ENCODE data around the gene DNAAF3. TPM values are rescaled to one million over a fixed set of nuclear protein-coding genes. Genes with fewer than 3 reads are reported as not detected.

Gene DNAAF3
- total RNA-seq, 2 experiments from 2014 or later = not detected

GRCh38 chr19:55161571-55162322 lies 4.7 kb downstream of the DNAAF3 start:
- POLR2A ChIA-PET = no interaction called here
- no peaks in the 10 kb centered on the region for H3K9me3 Mint-ChIP-seq
- H3K4me1 Mint-ChIP-seq (ENCODE audit: low read depth) = peaks cover 22% of the 10 kb centered on the region

GRCh38 chr19:55160986-55161365 lies 5.4 kb downstream of the DNAAF3 start:
- Histone ChIP-seq H3K4me1 (ENCODE audit: insufficient read depth, low read length) (peaks cover 22% of the 10 kb centered on the region), H3K27ac (ENCODE audit: low read depth in 1 of 2, low read length in 2 of 2) (no peak overlapping the region), H3K36me3 (ENCODE audit: insufficient read depth, low read length) (no peaks in the 10 kb centered on the region), H3K27me3 (ENCODE audit: control insufficient read depth in 1 of 2, insufficient read depth in 2 of 2, low read length in 2 of 2) (peaks cover 67 to 79% of the 10 kb centered on the region in 2 experiments), H3K4me3 (ENCODE audit: low read length) (no peak overlapping the region), H3K9me3 (ENCODE audit: control insufficient read depth in 1 of 2, insufficient read depth in 1 of 2, low read length in 2 of 2) (peaks cover 0 to 43% of the 10 kb centered on the region in 2 experiments)
- peaks cover 75% of the 10 kb centered on the region for H3K27me3 Mint-ChIP-seq
- intact Hi-C loops (cut with DNase I, micrococcal nuclease) = loop anchor here (1.0 to 5.0 kb wide), 2 partner anchors 73 to 74 kb away; no protein-coding TSS in a partner anchor
- no peak overlapping the region for H3K4me3 Mint-ChIP-seq
- ATAC-seq (ENCODE audit: poor library complexity) = no peak
- CTCF ChIA-PET = interaction anchor here (0.7 to 1.9 kb wide), 14 partner anchors 8 to 343 kb away, joined by 3 to 16 read pairs (median 4); partner anchors contain the start of genes ISOC2, PPP1R12C and UBE2S
- POLR2A ChIA-PET = interaction anchor here (1.1 kb wide), 2 partner anchors 93 to 247 kb away, joined by 4 read pairs; partner anchors contain the start of gene UBE2S
- H3K36me3 Mint-ChIP-seq (ENCODE audit: low read depth) = no peaks in the 10 kb centered on the region
- no peak for TF ChIP-seq CTCF (IDR thresholded peaks at IDR 0.05)
- peak in 1 of 14 experiments; percentile 33 for DNase-seq
- H3K4me1 Mint-ChIP-seq (ENCODE audit: low read depth) = peaks cover 14% of the 10 kb centered on the region
- no peaks in the 10 kb centered on the region for H3K9me3 Mint-ChIP-seq
- no peak overlapping the region for H3K27ac Mint-ChIP-seq

More at GRCh38 chr19:55161571-55162322, 4.7 kb downstream of the DNAAF3 start:
- Histone ChIP-seq H3K4me3 (ENCODE audit: low read length) (no peak overlapping the region), H3K27me3 (ENCODE audit: control insufficient read depth in 1 of 2, insufficient read depth in 2 of 2, low read length in 2 of 2) (peaks cover 67 to 79% of the 10 kb centered on the region in 2 experiments), H3K27ac (ENCODE audit: low read depth in 1 of 2, low read length in 2 of 2) (no peak overlapping the region), H3K36me3 (ENCODE audit: insufficient read depth, low read length) (no peaks in the 10 kb centered on the region), H3K4me1 (ENCODE audit: insufficient read depth, low read length) (peaks cover 22% of the 10 kb centered on the region), H3K9me3 (ENCODE audit: control insufficient read depth in 1 of 2, insufficient read depth in 1 of 2, low read length in 2 of 2) (peaks cover 0 to 43% of the 10 kb centered on the region in 2 experiments)
- no peak overlapping the region for H3K27ac Mint-ChIP-seq
- ATAC-seq (ENCODE audit: poor library complexity) (no peak), DNase-seq (no peak)
- H3K27me3 Mint-ChIP-seq = peaks cover 77% of the 10 kb centered on the region
- H3K4me3 Mint-ChIP-seq = no peak overlapping the region
- intact Hi-C loops (cut with DNase I, micrococcal nuclease) = loop anchor here in 1 of 2 experiments (5.0 kb wide), 1 partner anchor 74 kb away; no protein-coding TSS in a partner anchor
- CTCF ChIA-PET = no interaction called here
- no peaks in the 10 kb centered on the region for H3K36me3 Mint-ChIP-seq (ENCODE audit: low read depth)
- no peak for TF ChIP-seq CTCF (IDR thresholded peaks at IDR 0.05)

GRCh38 chr19:55160128-55160985 lies 6.1 kb downstream of the DNAAF3 start:
- H3K4me1 Mint-ChIP-seq (ENCODE audit: low read depth) = peaks cover 11% of the 10 kb centered on the region
- peak; percentile 85 for TF ChIP-seq CTCF (IDR thresholded peaks at IDR 0.05)
- POLR2A ChIA-PET = interaction anchor here (0.6 to 1.2 kb wide), 4 partner anchors 9 to 247 kb away, joined by 3 to 4 read pairs (median 4); partner anchors contain the start of gene UBE2S
- H3K4me3 ChIP-seq (ENCODE audit: low read length) = no peak overlapping the region
- ATAC-seq (ENCODE audit: poor library complexity) (peak; percentile 98), DNase-seq (peak; percentile 65 to 93 (median 82))
- no peaks in the 10 kb centered on the region for H3K9me3 Mint-ChIP-seq
- no peaks in the 10 kb centered on the region for H3K36me3 Mint-ChIP-seq (ENCODE audit: low read depth)
- H3K27ac ChIP-seq (ENCODE audit: low read depth in 1 of 2, low read length in 2 of 2) = no peak overlapping the region
- H3K4me3 Mint-ChIP-seq = no peak overlapping the region
- CTCF ChIA-PET = interaction anchor here (0.7 to 1.9 kb wide), 14 partner anchors 9 to 344 kb away, joined by 3 to 16 read pairs (median 4); partner anchors contain the start of genes ISOC2, PPP1R12C and UBE2S
- peaks cover 64 to 74% of the 10 kb centered on the region in 2 experiments for H3K27me3 ChIP-seq (ENCODE audit: control insufficient read depth in 1 of 2, insufficient read depth in 2 of 2, low read length in 2 of 2)
- no peaks in the 10 kb centered on the region for H3K36me3 ChIP-seq (ENCODE audit: insufficient read depth, low read length)
- peaks cover 69% of the 10 kb centered on the region for H3K27me3 Mint-ChIP-seq
- H3K9me3 ChIP-seq (ENCODE audit: control insufficient read depth in 1 of 2, insufficient read depth in 1 of 2, low read length in 2 of 2) = peaks cover 0 to 37% of the 10 kb centered on the region in 2 experiments
- H3K4me1 ChIP-seq (ENCODE audit: insufficient read depth, low read length) = peaks cover 22% of the 10 kb centered on the region
- intact Hi-C loops (cut with DNase I, micrococcal nuclease) = loop anchor here (1.0 to 5.0 kb wide), 2 partner anchors 72 to 73 kb away; no protein-coding TSS in a partner anchor
- H3K27ac Mint-ChIP-seq = no peak overlapping the region

Measured in CD4-positive, alpha-beta T cell (primary cell).